T-helper 17 cell (primary cell): ENCODE measurements around the gene MAP4K3. TPM values are rescaled to one million over a fixed set of nuclear protein-coding genes. Genes with fewer than 3 reads are reported as not detected.

Source experiments
- ATAC-seq: fragments of 150-1000 bp; cut with Tn5 transposase; 2 replicates; pipeline ENCODE4 v1.10.0; 2021; ENCODE audit warnings: mild to moderate bottlenecking, moderate library complexity
- DNase-seq, 3 donors: peaks; one replicate each; pipeline versions ENCODE4 v3.0.0 to v3.0.0-alpha.2; 2020 to 2021
- H3K9me3 ChIP-seq: one replicate; pipeline ENCODE4 v1.7.0; 2013; ENCODE audit warnings: low read length, mild to moderate bottlenecking; ENCODE audit not compliant: control insufficient read depth, poor library complexity, severe bottlenecking
- H3K27ac Mint-ChIP-seq: one replicate; pipeline ENCODE4 v1.8.0; 2022; ENCODE audit warnings: mild to moderate bottlenecking, moderate library complexity, mixed read lengths
- H3K27me3 Mint-ChIP-seq: one replicate; pipeline ENCODE4 v1.8.0; 2022; ENCODE audit warnings: mixed read lengths
- H3K36me3 Mint-ChIP-seq: one replicate; pipeline ENCODE4 v1.8.0; 2022; ENCODE audit warnings: low read depth, mixed read lengths
- H3K4me1 Mint-ChIP-seq: one replicate; pipeline ENCODE4 v1.8.0; 2022; ENCODE audit warnings: mild to moderate bottlenecking, mixed read lengths
- H3K4me3 Mint-ChIP-seq: one replicate; pipeline ENCODE4 v1.8.0; 2022; ENCODE audit warnings: mild to moderate bottlenecking, moderate library complexity, mixed read lengths
- total RNA-seq, 4 donors: library from RNA in 2 of 4; stranded (reverse) in 2 of 4; gene quantifications; one replicate each; pipeline ENCODE4 v1.2.3 and lab custom pipeline; 2022 to 2026

MAP4K3 gene
- total RNA-seq (10 to 100 TPM; 18.8 to 19.7 TPM), total RNA-seq (lab: John Stamatoyannopoulos, UW) (19.7 to 26.9 reads per million in 2 donors)

DNA sequence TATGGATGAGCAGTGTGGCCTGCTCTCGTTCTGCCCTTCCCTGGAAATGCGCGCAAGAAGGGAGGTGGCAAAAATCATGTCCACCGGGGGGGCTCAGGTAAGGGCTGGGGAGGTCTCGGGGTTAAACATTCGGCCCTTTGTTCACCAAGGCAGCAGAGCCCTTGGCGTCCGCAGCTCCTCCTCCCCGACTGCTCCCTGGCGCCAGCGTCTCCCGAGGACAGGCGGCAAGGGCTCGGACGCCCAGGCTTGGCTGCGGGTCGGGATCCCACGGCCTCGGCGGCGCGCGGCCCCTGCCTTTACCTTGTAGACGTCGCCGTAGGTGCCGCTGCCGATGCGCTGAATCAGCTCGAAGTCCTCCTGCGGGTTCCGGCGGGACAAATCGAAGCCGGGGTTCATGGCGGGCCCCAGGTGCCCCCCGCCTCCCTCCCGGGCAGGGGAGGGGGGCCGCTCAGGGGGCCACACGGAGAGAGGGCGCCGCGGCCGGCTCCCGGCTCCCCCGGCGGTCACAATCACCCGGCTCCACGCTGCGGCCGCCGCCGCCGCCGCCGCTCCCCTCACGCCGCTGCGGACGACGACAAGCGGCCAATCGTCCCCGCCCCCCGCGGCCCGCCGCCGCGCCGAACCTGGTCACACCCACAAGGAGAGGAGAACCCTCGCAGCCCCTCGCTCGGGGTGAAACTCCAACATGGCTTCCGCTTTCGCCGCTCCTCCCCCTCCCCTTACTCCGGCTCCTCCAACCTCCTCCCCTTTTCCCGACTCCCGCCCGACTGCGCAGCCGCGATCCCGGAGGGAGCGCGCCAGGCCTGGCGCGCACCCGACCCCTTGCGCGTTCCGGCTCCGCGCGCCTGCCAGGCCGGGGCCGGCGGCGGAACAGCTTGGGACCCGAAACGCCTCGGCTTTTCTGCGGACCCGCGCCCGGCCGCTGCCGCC lies at the start of gene MAP4K3:
Gene MAP4K3 (minus strand): TSS at position 694 of the 930 bp plus-strand sequence. CDS start 298 bp downstream, at position 396.
- ATAC-seq (peak; percentile 65), DNase-seq (peak; percentile 36 to 66 (median 62))
- Mint-ChIP-seq H3K27me3 (no peaks in the 10 kb centered on the region), H3K4me3 (peak within 1 kb of the TSS; percentile 91), H3K27ac (peak within 1 kb of the TSS; percentile 74), H3K36me3 (peaks cover 2% of the 10 kb centered on the region), H3K4me1 (peaks cover 39% of the 10 kb centered on the region)
- no peaks in the 10 kb centered on the region for H3K9me3 ChIP-seq

DNA sequence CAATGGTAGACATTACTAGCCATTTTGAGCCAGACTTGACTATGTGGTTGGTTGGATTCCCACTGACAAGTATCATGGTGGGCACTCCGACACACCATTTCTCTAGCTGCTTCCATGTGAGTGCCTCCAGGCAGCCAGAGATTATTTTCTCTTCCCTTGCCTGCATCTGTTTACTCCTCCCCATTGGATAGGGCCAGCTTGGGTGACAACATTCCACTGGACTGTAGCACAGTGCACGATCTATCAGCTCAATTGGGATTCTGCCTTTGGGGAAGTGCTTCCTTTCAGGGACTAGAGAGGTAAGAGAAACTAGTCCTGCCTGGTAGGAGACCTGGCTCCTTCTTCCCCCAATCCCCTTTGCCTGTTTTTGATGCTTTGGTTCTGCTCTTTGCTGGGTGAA lies 49.0 kb upstream of the MAP4K3 start:
- peaks cover 9% of the 10 kb centered on the region for H3K27me3 Mint-ChIP-seq
- DNase-seq (no peak), ATAC-seq (no peak)
- H3K27ac Mint-ChIP-seq, result no peak overlapping the region
- peaks cover 5% of the 10 kb centered on the region for H3K36me3 Mint-ChIP-seq
- no peak overlapping the region for H3K4me3 Mint-ChIP-seq
- no peaks in the 10 kb centered on the region for H3K9me3 ChIP-seq
- H3K4me1 Mint-ChIP-seq, result peaks cover 2% of the 10 kb centered on the region

DNA sequence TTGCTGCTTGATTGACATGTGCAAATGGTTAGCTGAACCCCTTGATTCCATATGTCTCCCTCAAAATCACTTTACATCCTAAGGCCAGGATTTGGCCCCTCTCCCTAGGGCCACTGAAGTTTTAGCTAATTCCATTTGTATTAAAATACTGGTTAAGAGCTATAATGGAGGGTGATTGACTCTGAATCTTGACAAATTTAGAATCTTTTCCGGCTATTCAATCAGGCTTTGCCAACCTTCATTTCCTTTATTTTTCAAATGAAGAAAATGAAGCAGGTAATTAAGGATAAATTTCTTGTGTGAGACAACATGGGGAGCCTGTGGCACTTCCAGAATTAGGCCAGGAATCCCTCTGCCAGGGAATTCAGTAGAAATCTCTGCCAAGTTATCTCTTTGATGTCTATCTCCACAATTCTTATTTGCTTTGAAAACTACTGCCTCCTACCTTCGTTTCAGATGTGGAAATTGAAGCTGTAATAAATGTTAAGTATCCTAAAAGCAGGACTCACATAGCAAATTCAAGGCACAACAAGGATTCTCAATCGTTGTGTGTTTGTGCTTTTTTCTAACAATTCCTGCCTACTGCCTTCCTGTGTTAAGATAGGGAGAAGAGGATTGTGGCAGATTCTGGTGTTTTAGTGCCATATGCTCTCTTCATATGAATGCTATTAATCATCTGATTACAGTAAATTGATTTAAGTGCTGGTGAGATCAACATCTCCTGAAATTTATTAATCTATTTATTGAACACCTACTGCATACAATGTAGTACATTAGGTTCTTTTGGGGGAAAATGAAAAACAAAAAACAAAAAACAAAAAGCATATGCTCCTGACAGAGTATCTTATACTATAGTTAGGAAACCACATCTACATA lies 47.8 kb upstream of the MAP4K3 start:
- no peak for DNase-seq
- Mint-ChIP-seq H3K4me3 (no peak overlapping the region), H3K36me3 (peaks cover 2% of the 10 kb centered on the region), H3K27me3 (peaks cover 9% of the 10 kb centered on the region), H3K4me1 (peaks cover 2% of the 10 kb centered on the region), H3K27ac (no peak overlapping the region)
- ATAC-seq, result no peak
- H3K9me3 ChIP-seq, result no peaks in the 10 kb centered on the region

DNA sequence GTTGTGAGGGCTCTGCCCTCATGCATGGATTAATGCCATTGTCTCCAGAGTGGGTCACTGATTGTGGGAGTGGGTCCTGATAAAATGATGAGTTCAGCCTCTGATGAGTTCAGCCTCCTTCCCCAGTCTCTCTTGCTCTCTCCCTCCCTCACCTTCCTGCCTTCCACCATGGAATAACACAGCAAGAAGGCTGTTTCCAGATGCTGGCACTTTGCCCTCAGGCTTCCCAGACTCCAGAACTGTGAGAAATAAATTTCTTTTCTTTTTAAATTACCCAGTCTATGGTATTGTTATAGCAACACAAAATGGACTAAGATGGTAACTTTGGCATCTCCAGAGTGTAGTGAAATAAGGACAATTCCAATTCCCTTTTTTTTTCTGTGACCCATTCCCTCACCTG lies 47.1 kb upstream of the MAP4K3 start:
- no peak for DNase-seq
- Mint-ChIP-seq H3K27me3 (peaks cover 9% of the 10 kb centered on the region), H3K4me1 (peaks cover 2% of the 10 kb centered on the region), H3K4me3 (no peak overlapping the region), H3K27ac (no peak overlapping the region), H3K36me3 (peaks cover 2% of the 10 kb centered on the region)
- no peak for ATAC-seq
- no peaks in the 10 kb centered on the region for H3K9me3 ChIP-seq

DNA sequence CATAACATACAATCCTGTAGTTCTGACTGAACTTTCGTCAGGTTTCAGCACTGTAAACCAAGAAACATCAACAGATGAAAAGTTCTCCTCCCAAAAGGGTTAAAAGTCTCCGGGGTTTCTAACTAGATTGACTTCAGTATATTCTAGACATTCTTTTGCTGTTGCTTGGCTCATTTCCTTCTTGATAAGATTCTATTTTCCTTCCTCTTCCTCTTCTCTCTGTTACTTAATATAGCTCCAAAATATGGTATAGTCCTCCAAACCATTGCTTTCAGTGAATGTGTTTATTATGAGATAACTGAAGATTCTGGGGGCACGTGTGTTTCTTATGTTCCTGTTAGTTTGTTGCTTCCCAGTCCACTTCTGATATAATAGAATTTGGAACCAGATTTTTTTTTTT lies 46.4 kb upstream of the MAP4K3 start:
- DNase-seq (no peak), ATAC-seq (no peak)
- peaks cover 9% of the 10 kb centered on the region for H3K27me3 Mint-ChIP-seq
- peaks cover 2% of the 10 kb centered on the region for H3K36me3 Mint-ChIP-seq
- H3K9me3 ChIP-seq, result no peaks in the 10 kb centered on the region
- H3K4me3 Mint-ChIP-seq, result no peak overlapping the region
- H3K27ac Mint-ChIP-seq, result no peak overlapping the region
- peaks cover 2% of the 10 kb centered on the region for H3K4me1 Mint-ChIP-seq

DNA sequence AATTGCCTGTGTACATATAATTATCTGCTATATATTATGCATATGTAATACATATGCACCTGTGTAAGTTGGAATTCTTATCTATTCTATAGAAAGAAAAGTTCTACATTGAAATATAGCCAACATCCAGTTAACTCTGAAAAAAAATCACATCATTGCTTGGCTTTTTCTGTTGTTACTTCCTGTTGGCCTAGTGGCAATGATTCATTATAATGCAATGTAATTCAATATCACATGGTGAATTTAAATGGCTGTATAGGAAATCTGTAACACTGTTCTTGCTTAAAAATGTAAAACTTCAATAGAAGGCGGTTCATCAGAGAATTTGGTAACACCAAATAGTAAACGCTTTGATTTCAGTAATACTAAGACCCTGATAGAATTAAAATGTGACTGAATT lies 44.5 kb upstream of the MAP4K3 start:
- H3K27ac Mint-ChIP-seq, result no peak overlapping the region
- H3K27me3 Mint-ChIP-seq, result peaks cover 9% of the 10 kb centered on the region
- H3K9me3 ChIP-seq, result peaks cover 2% of the 10 kb centered on the region
- H3K4me1 Mint-ChIP-seq, result peaks cover 2% of the 10 kb centered on the region
- H3K36me3 Mint-ChIP-seq, result no peaks in the 10 kb centered on the region
- no peak overlapping the region for H3K4me3 Mint-ChIP-seq
- DNase-seq, result no peak
- no peak for ATAC-seq

DNA sequence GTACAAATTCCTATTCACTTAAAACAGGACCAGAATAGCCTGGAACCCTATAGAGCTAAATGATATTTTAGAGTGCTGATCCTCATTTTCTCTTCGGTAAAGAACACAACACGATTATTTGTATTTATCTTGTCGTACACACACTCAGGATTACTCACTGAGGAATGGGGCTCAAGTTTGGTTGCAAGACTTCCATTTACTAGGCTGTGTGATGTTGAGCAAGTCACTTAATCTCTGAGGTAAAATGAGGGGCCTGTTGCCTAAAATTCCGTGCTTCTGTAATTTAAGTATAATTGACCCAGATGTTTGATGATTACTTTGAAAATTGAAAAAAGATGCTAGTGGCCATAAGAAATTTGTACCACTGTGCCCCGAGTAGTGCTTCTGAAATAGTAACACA lies 42.6 kb upstream of the MAP4K3 start:
- no peak for ATAC-seq
- H3K36me3 Mint-ChIP-seq, result peaks cover 3% of the 10 kb centered on the region
- DNase-seq, result no peak
- no peak overlapping the region for H3K4me3 Mint-ChIP-seq
- H3K9me3 ChIP-seq, result peaks cover 2% of the 10 kb centered on the region
- peaks cover 2% of the 10 kb centered on the region for H3K4me1 Mint-ChIP-seq
- H3K27ac Mint-ChIP-seq, result no peak overlapping the region
- H3K27me3 Mint-ChIP-seq, result no peaks in the 10 kb centered on the region

DNA sequence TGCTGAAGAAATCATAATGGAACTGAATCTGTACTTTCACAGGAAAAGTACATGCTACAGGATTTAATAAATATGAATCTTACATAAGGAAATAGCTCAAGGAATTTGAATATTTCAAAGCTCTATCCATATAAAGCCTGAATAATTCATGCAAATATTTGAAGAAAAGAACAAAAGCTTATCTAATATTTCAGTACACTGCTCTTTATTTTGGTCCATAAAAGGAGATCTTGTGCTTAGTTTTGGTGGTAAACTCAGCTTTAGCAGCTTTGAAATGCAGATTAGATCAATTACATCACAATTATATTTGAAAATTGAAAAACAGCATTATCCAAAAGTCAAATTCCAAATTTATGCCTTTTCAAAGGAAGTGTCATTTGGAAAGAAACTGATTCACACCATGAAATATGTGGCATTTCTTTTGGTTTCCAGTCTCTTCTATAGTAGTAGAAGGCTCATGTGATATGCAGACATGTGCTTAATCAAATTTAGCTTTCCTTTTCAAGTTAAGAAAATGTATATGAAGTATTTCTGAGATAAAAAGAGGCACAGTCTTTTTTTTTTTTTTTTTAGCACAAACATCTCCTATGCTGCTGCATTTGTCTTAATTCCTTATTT lies 42.1 kb upstream of the MAP4K3 start:
- DNase-seq, result no peak
- no peak for ATAC-seq
- peaks cover 2% of the 10 kb centered on the region for H3K4me1 Mint-ChIP-seq
- no peak overlapping the region for H3K4me3 Mint-ChIP-seq
- no peaks in the 10 kb centered on the region for H3K27me3 Mint-ChIP-seq
- no peak overlapping the region for H3K27ac Mint-ChIP-seq
- H3K9me3 ChIP-seq, result peaks cover 2% of the 10 kb centered on the region
- H3K36me3 Mint-ChIP-seq, result peaks cover 3% of the 10 kb centered on the region

DNA sequence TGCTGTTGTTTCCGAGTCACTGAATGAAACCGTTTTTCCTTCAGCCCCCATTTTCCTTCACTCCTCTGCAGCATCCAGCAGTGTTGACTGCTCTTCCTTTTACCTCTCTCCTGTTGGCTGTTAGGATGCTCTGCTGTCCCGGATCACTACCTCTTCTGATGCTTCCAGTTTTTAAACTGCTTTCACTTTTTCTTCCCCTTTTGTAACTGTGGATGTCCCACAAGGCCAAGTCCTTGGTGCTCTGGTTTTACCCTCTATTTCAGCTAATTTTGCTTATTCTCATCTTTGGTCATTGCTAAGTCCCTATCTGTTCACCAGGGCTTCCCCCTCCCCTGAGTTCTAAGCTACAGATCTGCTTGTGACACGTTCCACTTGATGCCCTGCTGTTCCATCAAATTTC lies 39.4 kb upstream of the MAP4K3 start:
- ATAC-seq (peak; percentile 61), DNase-seq (no peak)
- Mint-ChIP-seq H3K4me3 (no peak overlapping the region), H3K27me3 (no peaks in the 10 kb centered on the region), H3K36me3 (peaks cover 3% of the 10 kb centered on the region), H3K27ac (no peak overlapping the region), H3K4me1 (no peaks in the 10 kb centered on the region)
- H3K9me3 ChIP-seq, result peaks cover 2% of the 10 kb centered on the region

DNA sequence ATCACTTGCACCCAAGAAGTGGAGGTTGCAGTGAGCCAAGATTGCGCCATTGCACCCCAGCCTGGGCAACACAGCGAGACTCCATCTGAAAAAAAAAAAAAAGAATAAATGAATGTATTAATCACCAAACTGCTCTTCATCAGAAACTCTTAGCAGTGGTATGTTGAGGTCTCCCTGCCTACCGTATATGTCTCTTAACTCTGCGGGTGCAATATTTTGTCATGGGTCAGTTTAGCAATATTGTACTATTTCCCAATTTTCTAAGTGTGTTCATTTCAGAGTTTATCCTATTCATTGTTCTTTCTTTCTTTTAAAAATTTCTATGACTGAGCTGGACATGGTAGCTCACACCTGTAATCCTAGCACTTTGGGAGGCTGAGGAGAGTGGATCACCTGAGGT lies 37.9 kb upstream of the MAP4K3 start:
- Mint-ChIP-seq H3K4me3 (no peak overlapping the region), H3K27ac (no peak overlapping the region), H3K36me3 (peaks cover 5% of the 10 kb centered on the region), H3K27me3 (no peaks in the 10 kb centered on the region), H3K4me1 (no peaks in the 10 kb centered on the region)
- ATAC-seq (no peak), DNase-seq (no peak)
- H3K9me3 ChIP-seq, result peaks cover 2% of the 10 kb centered on the region

DNA sequence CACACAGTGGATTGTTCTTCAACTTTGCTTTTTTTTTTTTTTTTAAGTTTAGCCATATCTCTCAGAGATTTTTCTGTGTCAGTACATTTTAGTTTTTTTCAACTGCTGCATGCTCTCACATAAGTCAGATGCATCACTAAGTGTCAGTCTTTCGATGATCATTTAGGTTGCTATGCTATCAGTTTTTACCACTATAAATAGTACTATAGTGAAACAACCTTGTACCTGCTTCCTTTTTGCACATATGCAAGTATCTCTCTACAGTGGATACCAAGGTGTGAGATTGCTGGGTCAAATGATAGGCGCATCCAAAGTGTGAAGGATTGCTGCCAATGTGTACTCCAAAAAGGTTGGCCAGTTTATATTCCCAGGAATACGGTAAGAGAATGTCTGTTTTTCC lies 33.5 kb upstream of the MAP4K3 start:
- DNase-seq (no peak), ATAC-seq (no peak)
- Mint-ChIP-seq H3K4me1 (peaks cover 2% of the 10 kb centered on the region), H3K27ac (no peak overlapping the region), H3K27me3 (no peaks in the 10 kb centered on the region), H3K36me3 (peaks cover 2% of the 10 kb centered on the region), H3K4me3 (no peak overlapping the region)
- H3K9me3 ChIP-seq, result no peaks in the 10 kb centered on the region

DNA sequence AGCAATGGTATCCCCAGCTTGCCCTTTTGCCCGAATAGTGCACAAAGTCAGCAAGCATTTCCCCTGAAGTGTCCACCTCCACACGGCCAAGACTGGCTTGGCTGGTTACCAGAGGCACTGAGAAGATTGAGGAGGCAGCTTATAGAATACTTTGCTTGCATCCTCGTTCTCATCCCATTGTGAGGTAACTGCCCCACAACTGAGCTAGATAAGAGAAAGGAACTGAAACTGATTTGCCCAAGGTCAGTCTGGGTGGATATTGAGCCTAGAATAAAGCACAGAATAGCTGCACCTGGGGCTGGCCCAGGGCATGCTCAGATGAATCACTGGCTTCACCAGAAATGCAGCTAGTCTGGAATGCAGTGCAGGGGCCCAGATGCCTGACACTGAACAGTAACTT lies 32.7 kb upstream of the MAP4K3 start:
- no peaks in the 10 kb centered on the region for H3K27me3 Mint-ChIP-seq
- no peak overlapping the region for H3K4me3 Mint-ChIP-seq
- H3K27ac Mint-ChIP-seq, result no peak overlapping the region
- ATAC-seq (no peak), DNase-seq (no peak)
- H3K36me3 Mint-ChIP-seq, result peaks cover 2% of the 10 kb centered on the region
- peaks cover 5% of the 10 kb centered on the region for H3K4me1 Mint-ChIP-seq
- H3K9me3 ChIP-seq, result no peaks in the 10 kb centered on the region
